ENCODE results near the gene TMEM185B.
A peak's percentile ranks its signal among the peaks of the same experiment; 100 is the strongest.

TMEM185B gene

GRCh38 chr2:120223034-120223912, at the start of gene TMEM185B:
Gene TMEM185B (minus strand): TSS chr2:120223400. CDS start chr2:120222976, 424 bp downstream.
- Histone ChIP-seq H3K4me3 (ENCODE audit: insufficient read length, low read depth) (peak within 1 kb of the TSS; percentile 57), H3K4me1 (ENCODE audit: insufficient read depth, insufficient read length) (peaks cover 17% of the 10 kb centered on the region), H3K36me3 (ENCODE audit: insufficient read depth, insufficient read length, low read length) (peaks cover 34% of the 10 kb centered on the region), H3K9me3 (ENCODE audit: insufficient read depth, low read length) (peaks cover 13% of the 10 kb centered on the region), H3K27me3 (ENCODE audit: insufficient read depth, insufficient read length) (peaks cover 20% of the 10 kb centered on the region), H3K9ac (ENCODE audit: insufficient read length, low read depth) (peak within 1 kb of the TSS; percentile 78)
- DNase-seq (ENCODE audit: low read depth, low spot score), result peak; percentile 43
- TF ChIP-seq YY1 (IDR thresholded peaks at IDR 0.05; ENCODE audit: insufficient read depth, insufficient read length) (no peak), ZNF274 (IDR thresholded peaks at IDR 0.05; ENCODE audit: low read depth, low read length) (no peak), SUZ12 (IDR thresholded peaks at IDR 0.05; ENCODE audit: extremely low read depth, insufficient read depth, insufficient read length) (no peak)

- H3K9me3 ChIP-seq (ENCODE audit: insufficient read depth, low read length), result peaks cover 26% of the 10 kb centered on the region
- H3K36me3 ChIP-seq (ENCODE audit: insufficient read depth, insufficient read length, low read length), result no peaks in the 10 kb centered on the region
- no peak overlapping the region for H3K4me3 ChIP-seq (ENCODE audit: insufficient read length, low read depth)
- H3K9ac ChIP-seq (ENCODE audit: insufficient read length, low read depth), result no peak overlapping the region
- no peak for TF ChIP-seq SUZ12 (IDR thresholded peaks at IDR 0.05; ENCODE audit: extremely low read depth, insufficient read depth, insufficient read length)
- TF ChIP-seq YY1 (IDR thresholded peaks at IDR 0.05; ENCODE audit: insufficient read depth, insufficient read length), result no peak
- no peaks in the 10 kb centered on the region for H3K27me3 ChIP-seq (ENCODE audit: insufficient read depth, insufficient read length)
- DNase-seq (ENCODE audit: low read depth, low spot score), result no peak
- H3K4me1 ChIP-seq (ENCODE audit: insufficient read depth, insufficient read length), result no peaks in the 10 kb centered on the region
Measured at GRCh38 chr2:120271711-120272379, 48.6 kb upstream of the TMEM185B start.

GRCh38 chr2:120269816-120270215, 46.6 kb upstream of the TMEM185B start:
- Histone ChIP-seq H3K36me3 (ENCODE audit: insufficient read depth, insufficient read length, low read length) (no peaks in the 10 kb centered on the region), H3K4me1 (ENCODE audit: insufficient read depth, insufficient read length) (no peaks in the 10 kb centered on the region), H3K9ac (ENCODE audit: insufficient read length, low read depth) (no peak overlapping the region), H3K27me3 (ENCODE audit: insufficient read depth, insufficient read length) (no peaks in the 10 kb centered on the region), H3K9me3 (ENCODE audit: insufficient read depth, low read length) (peaks cover 10% of the 10 kb centered on the region; the same call in 1 of the 2 replicates), H3K4me3 (ENCODE audit: insufficient read length, low read depth) (no peak overlapping the region)
- no peak for DNase-seq (ENCODE audit: low read depth, low spot score)
- TF ChIP-seq ZNF274 (IDR thresholded peaks at IDR 0.05; ENCODE audit: low read depth, low read length) (no peak), YY1 (IDR thresholded peaks at IDR 0.05; ENCODE audit: insufficient read depth, insufficient read length) (no peak), SUZ12 (IDR thresholded peaks at IDR 0.05; ENCODE audit: extremely low read depth, insufficient read depth, insufficient read length) (no peak)

GRCh38 chr2:120269076-120269744, 46.0 kb upstream of the TMEM185B start:
- Histone ChIP-seq H3K9me3 (ENCODE audit: insufficient read depth, low read length) (peaks cover 7% of the 10 kb centered on the region; the same call in 1 of the 2 replicates), H3K4me3 (ENCODE audit: insufficient read length, low read depth) (no peak overlapping the region), H3K36me3 (ENCODE audit: insufficient read depth, insufficient read length, low read length) (no peaks in the 10 kb centered on the region), H3K9ac (ENCODE audit: insufficient read length, low read depth) (no peak overlapping the region), H3K27me3 (ENCODE audit: insufficient read depth, insufficient read length) (no peaks in the 10 kb centered on the region), H3K4me1 (ENCODE audit: insufficient read depth, insufficient read length) (no peaks in the 10 kb centered on the region)
- no peak for TF ChIP-seq YY1 (IDR thresholded peaks at IDR 0.05; ENCODE audit: insufficient read depth, insufficient read length)
- TF ChIP-seq ZNF274 (IDR thresholded peaks at IDR 0.05; ENCODE audit: low read depth, low read length), result no peak
- TF ChIP-seq SUZ12 (IDR thresholded peaks at IDR 0.05; ENCODE audit: extremely low read depth, insufficient read depth, insufficient read length), result no peak
- no peak for DNase-seq (ENCODE audit: low read depth, low spot score)

GRCh38 chr2:120267348-120267747, 44.1 kb upstream of the TMEM185B start:
- H3K9ac ChIP-seq (ENCODE audit: insufficient read length, low read depth), result no peak overlapping the region
- no peak overlapping the region for H3K4me3 ChIP-seq (ENCODE audit: insufficient read length, low read depth)
- H3K27me3 ChIP-seq (ENCODE audit: insufficient read depth, insufficient read length), result no peaks in the 10 kb centered on the region
- no peak for TF ChIP-seq SUZ12 (IDR thresholded peaks at IDR 0.05; ENCODE audit: extremely low read depth, insufficient read depth, insufficient read length)
- TF ChIP-seq ZNF274 (IDR thresholded peaks at IDR 0.05; ENCODE audit: low read depth, low read length), result no peak
- no peak for TF ChIP-seq YY1 (IDR thresholded peaks at IDR 0.05; ENCODE audit: insufficient read depth, insufficient read length)
- H3K36me3 ChIP-seq (ENCODE audit: insufficient read depth, insufficient read length, low read length), result no peaks in the 10 kb centered on the region
- H3K9me3 ChIP-seq (ENCODE audit: insufficient read depth, low read length), result peaks cover 7% of the 10 kb centered on the region; the same call in 1 of the 2 replicates
- H3K4me1 ChIP-seq (ENCODE audit: insufficient read depth, insufficient read length), result no peaks in the 10 kb centered on the region
- no peak for DNase-seq (ENCODE audit: low read depth, low spot score)

GRCh38 chr2:120265006-120265405, 41.8 kb upstream of the TMEM185B start:
- Histone ChIP-seq H3K9me3 (ENCODE audit: insufficient read depth, low read length) (peaks cover 16% of the 10 kb centered on the region; the same call in 1 of the 2 replicates), H3K9ac (ENCODE audit: insufficient read length, low read depth) (no peak overlapping the region)
- no peak for DNase-seq (ENCODE audit: low read depth, low spot score)

More at GRCh38 chr2:120265006-120265405, 41.8 kb upstream of the TMEM185B start:
- Histone ChIP-seq H3K4me1 (ENCODE audit: insufficient read depth, insufficient read length) (peaks cover 4% of the 10 kb centered on the region), H3K36me3 (ENCODE audit: insufficient read depth, insufficient read length, low read length) (no peaks in the 10 kb centered on the region), H3K4me3 (ENCODE audit: insufficient read length, low read depth) (no peak overlapping the region), H3K27me3 (ENCODE audit: insufficient read depth, insufficient read length) (no peaks in the 10 kb centered on the region)
- TF ChIP-seq YY1 (IDR thresholded peaks at IDR 0.05; ENCODE audit: insufficient read depth, insufficient read length) (no peak), SUZ12 (IDR thresholded peaks at IDR 0.05; ENCODE audit: extremely low read depth, insufficient read depth, insufficient read length) (no peak), ZNF274 (IDR thresholded peaks at IDR 0.05; ENCODE audit: low read depth, low read length) (no peak)
